Measurements from ENCODE around the gene RXYLT1. TPM values are rescaled to one million over a fixed set of nuclear protein-coding genes. Genes with fewer than 3 reads are reported as not detected.
"Not testable (repeated sequence)": the region's sequence is repeated elsewhere in the genome, so short reads cannot be mapped to it uniquely, and the experiment has no call there.

The RXYLT1 gene
- 38.1 and 50.7 TPM in 2 replicates for total RNA-seq (2014; rRNA removed; shearing (Covaris generic); ENCODE audit: low replicate concordance)

- in situ Hi-C loops (cut with HindIII; ENCODE audit: low pct_unique_long_range_greater_than_20kb, low sequenced_read_pairs): no loop called here
- peak; percentile 88 for DNase-seq (ENCODE audit: low read depth)
Measured at GRCh38 chr12:63779498-63780481, at the start of gene RXYLT1. TSS of gene RXYLT1 (plus strand) at chr12:63779909. CDS start at chr12:63779961, 52 bp downstream.

DNA sequence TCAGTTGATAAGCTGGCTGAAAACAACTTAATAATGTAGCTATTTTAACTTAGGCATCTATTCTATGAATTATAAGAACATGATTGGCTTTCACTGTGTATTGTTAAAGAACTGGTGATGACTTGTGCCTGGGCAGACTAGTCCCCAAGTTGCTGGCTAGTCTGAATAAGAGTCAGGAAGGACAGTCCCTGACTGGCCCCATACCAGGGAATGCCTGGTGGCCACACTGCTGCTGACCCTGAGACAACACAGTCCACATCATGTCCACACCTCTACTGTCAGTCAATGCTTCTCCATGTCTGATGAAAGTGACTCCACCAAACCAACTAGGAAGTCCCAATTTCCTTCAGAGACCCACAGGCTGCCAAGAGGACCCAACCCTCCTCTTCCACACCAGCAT lies 46.9 kb upstream of the RXYLT1 start:
- in situ Hi-C loops (cut with HindIII; ENCODE audit: low pct_unique_long_range_greater_than_20kb, low sequenced_read_pairs); DNase-seq (ENCODE audit: low read depth): not testable (repeated sequence)

DNA sequence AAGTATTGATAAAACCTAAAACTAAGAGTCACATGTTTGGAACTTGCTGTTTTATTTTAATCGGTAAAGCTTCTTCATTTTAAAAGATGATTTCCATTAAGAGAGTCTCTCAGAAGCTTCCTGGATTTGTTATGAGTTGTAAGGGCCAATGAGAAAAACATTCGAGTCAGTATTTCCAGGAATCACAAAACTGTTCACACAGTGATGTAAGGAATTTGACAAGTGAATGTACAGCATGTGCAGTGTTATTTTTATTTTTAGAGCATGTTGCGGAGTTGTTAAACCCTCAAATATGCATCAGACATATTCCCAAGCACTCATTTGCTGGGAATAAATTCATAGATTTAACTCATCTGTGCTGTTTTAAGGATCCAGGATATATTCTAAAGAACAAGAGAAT lies 46.1 kb upstream of the RXYLT1 start:
- in situ Hi-C loops (cut with HindIII; ENCODE audit: low pct_unique_long_range_greater_than_20kb, low sequenced_read_pairs); DNase-seq (ENCODE audit: low read depth): not testable (repeated sequence)

- DNase-seq (ENCODE audit: low read depth); in situ Hi-C loops (cut with HindIII; ENCODE audit: low pct_unique_long_range_greater_than_20kb, low sequenced_read_pairs): not testable (repeated sequence)
Measured at GRCh38 chr12:63740551-63740950, 39.2 kb upstream of the RXYLT1 start.

DNA sequence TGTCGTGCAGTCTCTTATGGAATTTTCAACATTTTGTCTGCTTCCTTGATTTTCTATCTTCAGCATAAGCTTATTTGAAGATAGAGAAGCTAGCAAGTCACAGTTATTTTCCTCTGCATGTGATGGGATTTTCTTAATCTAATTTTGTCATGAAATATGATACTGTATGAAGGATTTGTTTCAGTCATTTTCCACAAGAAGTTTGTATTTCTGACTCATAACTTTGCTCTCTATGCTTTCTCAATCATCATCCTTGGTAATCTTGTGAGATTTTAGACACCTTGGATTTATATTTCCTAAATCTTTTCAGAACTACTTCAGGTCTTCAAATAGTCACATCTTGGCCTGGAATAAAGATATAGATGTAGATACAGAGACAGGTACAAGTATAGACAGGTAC lies 38.3 kb upstream of the RXYLT1 start:
- in situ Hi-C loops (cut with HindIII; ENCODE audit: low pct_unique_long_range_greater_than_20kb, low sequenced_read_pairs); DNase-seq (ENCODE audit: low read depth): not testable (repeated sequence)

DNA sequence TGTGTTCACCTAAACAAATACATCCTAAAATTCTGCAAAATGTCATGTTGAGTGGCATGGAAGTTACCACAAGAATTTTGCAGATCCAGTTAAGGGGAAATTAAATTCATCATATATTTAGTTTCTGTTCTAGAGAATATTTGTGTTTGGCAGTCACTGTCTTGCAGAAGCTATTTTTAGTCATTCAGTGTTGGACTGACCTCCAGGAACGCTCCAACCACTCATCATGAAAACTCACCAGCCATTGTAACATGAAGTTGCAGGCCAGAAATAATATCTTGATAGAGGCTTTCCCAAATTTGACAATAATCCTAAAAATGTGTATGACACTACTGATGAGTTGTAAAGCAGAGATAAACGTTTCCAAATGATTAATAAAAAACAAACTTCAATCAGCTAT lies 35.6 kb upstream of the RXYLT1 start:
- DNase-seq (ENCODE audit: low read depth); in situ Hi-C loops (cut with HindIII; ENCODE audit: low pct_unique_long_range_greater_than_20kb, low sequenced_read_pairs): not testable (repeated sequence)

DNA sequence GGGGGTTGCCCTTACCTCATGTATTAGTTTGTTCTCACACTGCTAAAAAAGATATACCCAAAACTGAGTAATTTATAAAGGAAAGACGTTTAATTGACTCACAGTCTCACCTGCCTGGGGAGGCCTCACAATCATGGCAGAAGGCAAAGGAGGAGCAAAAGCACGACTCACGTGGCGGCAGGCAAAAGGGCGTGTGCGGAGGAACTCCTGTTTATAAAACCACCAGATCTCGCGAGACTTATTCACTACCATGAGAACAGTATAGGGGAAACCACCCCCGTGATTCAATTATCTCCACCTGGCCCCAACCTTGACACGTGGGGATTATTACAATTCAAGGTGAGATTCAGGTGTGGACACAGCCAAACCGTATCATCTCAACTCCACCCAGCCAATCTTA lies 33.2 kb upstream of the RXYLT1 start:
- in situ Hi-C loops (cut with HindIII; ENCODE audit: low pct_unique_long_range_greater_than_20kb, low sequenced_read_pairs); DNase-seq (ENCODE audit: low read depth): not testable (repeated sequence)

DNA sequence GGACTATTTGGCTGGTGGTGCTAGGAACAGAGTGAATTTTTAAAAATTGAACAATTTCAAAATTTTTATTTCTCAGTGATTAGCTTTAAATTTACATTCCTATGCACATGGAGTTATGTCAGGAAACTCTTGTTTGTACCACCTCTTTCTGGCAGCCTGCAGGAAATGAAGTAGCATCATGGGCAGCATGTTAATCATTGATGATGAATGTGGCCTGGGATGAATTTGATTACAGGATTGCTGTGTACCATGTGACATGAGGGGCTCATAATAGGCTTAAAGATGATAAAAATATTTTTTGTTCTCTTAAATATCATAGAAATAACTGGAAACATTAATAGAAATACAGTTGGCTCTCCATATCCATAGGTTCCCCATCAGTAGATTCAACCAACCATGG lies 32.6 kb upstream of the RXYLT1 start:
- peak; percentile 3 for DNase-seq (ENCODE audit: low read depth)
- in situ Hi-C loops (cut with HindIII; ENCODE audit: low pct_unique_long_range_greater_than_20kb, low sequenced_read_pairs): not testable (repeated sequence)

GRCh38 chr12:63747553-63747952 lies 32.2 kb upstream of the RXYLT1 start:
- in situ Hi-C loops (cut with HindIII; ENCODE audit: low pct_unique_long_range_greater_than_20kb, low sequenced_read_pairs): no loop called here
- DNase-seq (ENCODE audit: low read depth): no peak

GRCh38 chr12:63752283-63752682 lies 27.4 kb upstream of the RXYLT1 start:
- in situ Hi-C loops (cut with HindIII; ENCODE audit: low pct_unique_long_range_greater_than_20kb, low sequenced_read_pairs): no loop called here
- no peak for DNase-seq (ENCODE audit: low read depth)

DNA sequence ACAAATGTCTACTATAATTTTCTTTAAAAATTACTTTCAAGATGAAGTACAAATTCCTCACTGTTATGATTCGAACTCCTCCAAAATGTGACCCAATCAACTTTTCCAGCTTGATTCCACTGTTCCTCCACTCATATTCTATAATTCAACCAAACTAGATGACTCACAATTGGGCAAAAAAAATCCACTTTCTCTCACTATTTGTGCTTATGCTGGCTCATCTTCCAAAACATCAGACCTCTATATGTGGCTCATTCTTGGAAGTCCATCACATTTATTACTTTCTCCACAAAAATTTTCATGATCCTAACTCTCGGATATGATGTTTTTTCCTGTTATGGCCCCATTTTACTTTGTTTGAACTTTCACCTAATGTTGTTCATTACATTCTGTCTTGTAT lies 26.9 kb upstream of the RXYLT1 start:
- no peak for DNase-seq (ENCODE audit: low read depth)
- in situ Hi-C loops (cut with HindIII; ENCODE audit: low pct_unique_long_range_greater_than_20kb, low sequenced_read_pairs): no loop called here

- in situ Hi-C loops (cut with HindIII; ENCODE audit: low pct_unique_long_range_greater_than_20kb, low sequenced_read_pairs): no loop called here
- no peak for DNase-seq (ENCODE audit: low read depth)
Measured at GRCh38 chr12:63753743-63754142, 26.0 kb upstream of the RXYLT1 start.

- no peak for DNase-seq (ENCODE audit: low read depth)
- in situ Hi-C loops (cut with HindIII; ENCODE audit: low pct_unique_long_range_greater_than_20kb, low sequenced_read_pairs): no loop called here
Measured at GRCh38 chr12:63764481-63764880, 15.2 kb upstream of the RXYLT1 start.

GRCh38 chr12:63766498-63766897 lies 13.2 kb upstream of the RXYLT1 start:
- in situ Hi-C loops (cut with HindIII; ENCODE audit: low pct_unique_long_range_greater_than_20kb, low sequenced_read_pairs): no loop called here
- no peak for DNase-seq (ENCODE audit: low read depth)

GRCh38 chr12:63770375-63770774 lies 9.3 kb upstream of the RXYLT1 start:
- in situ Hi-C loops (cut with HindIII; ENCODE audit: low pct_unique_long_range_greater_than_20kb, low sequenced_read_pairs): no loop called here

DNA sequence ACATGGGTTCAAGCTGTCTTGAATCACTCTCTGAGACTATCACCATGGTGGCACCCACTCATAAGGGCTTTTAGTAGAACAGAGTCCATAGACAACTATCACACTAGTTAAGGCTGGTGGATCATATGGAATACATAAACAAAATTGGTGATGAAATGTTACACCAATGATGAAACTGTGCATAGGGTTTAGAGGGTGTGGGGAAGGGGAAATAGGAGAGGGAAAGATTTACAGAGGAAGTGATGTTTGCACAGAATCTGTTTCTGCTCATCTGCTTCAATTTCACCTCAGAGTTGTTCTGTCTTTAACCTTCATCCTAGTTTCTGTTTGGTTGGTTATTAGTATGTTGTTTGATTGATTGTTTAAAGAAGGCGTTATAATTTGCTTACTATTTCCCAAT lies 2.4 kb upstream of the RXYLT1 start:
- in situ Hi-C loops (cut with HindIII; ENCODE audit: low pct_unique_long_range_greater_than_20kb, low sequenced_read_pairs): no loop called here
- DNase-seq (ENCODE audit: low read depth): no peak

More at GRCh38 chr12:63770375-63770774, 9.3 kb upstream of the RXYLT1 start:
- no peak for DNase-seq (ENCODE audit: low read depth)

DNA sequence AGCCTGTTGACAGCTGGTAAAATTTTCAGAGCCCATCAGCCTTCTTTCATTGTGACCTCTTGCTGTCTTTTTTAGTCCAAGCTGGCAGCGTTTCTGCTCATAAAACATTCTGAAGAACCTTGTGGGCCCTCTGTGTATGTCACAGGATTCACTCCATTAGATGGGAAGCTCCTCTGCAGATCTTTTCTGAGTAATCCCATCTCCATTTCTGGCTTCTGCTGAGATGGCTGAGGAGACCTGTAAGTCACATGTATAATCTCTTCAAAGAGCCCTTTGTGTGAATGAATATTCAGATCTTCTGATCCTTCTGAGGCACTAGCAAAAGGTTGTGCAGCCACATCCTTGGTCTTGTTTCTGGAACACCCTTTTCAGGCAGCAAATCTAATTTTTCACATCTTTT lies 2.8 kb downstream of the RXYLT1 start:
- no peak for DNase-seq (ENCODE audit: low read depth)
- in situ Hi-C loops (cut with HindIII; ENCODE audit: low pct_unique_long_range_greater_than_20kb, low sequenced_read_pairs): no loop called here

GRCh38 chr12:63787306-63787705 lies 7.6 kb downstream of the RXYLT1 start:
- in situ Hi-C loops (cut with HindIII; ENCODE audit: low pct_unique_long_range_greater_than_20kb, low sequenced_read_pairs): no loop called here
- no peak for DNase-seq (ENCODE audit: low read depth)

DNA sequence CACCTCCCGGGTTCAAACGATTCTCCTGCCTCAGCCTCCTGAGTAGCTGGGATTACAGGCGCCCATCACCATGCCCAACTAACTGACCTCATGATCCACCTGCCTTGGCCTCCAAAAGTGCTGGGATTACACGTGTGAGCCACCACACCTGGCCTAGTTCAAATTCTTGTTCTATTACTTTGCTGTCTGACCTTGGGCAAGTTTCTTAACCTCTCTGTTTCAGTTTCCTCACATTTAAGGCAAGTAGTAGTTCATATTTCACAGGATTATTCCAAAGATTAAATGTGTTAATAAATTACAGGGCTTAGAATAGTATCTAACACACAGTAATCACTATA lies 10.9 kb downstream of the RXYLT1 start:
- no peak for DNase-seq (ENCODE audit: low read depth)
- in situ Hi-C loops (cut with HindIII; ENCODE audit: low pct_unique_long_range_greater_than_20kb, low sequenced_read_pairs): no loop called here

DNA sequence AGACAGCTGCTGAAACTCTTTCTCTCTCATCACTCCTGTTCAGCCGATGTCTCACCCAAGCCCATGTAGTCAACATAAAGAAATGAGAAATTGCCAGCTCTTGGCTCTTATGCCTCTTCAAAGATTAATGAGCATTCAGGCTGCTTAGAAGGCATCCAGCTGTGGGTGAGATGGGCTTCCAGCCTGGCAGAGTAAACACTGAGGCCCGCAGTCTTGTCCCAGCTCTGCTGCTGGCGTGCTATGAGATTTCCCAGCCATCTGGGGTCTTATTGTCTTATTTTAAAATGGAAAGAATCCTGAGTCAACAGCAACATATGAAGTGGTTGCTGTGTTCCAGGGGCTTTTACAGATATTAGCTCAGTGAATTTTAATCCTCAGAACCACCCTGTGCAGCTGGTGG lies 12.6 kb downstream of the RXYLT1 start:
- DNase-seq (ENCODE audit: low read depth): no peak
- in situ Hi-C loops (cut with HindIII; ENCODE audit: low pct_unique_long_range_greater_than_20kb, low sequenced_read_pairs): no loop called here
